ENCODE data around the gene AP3B1.

The AP3B1 gene, protein sequence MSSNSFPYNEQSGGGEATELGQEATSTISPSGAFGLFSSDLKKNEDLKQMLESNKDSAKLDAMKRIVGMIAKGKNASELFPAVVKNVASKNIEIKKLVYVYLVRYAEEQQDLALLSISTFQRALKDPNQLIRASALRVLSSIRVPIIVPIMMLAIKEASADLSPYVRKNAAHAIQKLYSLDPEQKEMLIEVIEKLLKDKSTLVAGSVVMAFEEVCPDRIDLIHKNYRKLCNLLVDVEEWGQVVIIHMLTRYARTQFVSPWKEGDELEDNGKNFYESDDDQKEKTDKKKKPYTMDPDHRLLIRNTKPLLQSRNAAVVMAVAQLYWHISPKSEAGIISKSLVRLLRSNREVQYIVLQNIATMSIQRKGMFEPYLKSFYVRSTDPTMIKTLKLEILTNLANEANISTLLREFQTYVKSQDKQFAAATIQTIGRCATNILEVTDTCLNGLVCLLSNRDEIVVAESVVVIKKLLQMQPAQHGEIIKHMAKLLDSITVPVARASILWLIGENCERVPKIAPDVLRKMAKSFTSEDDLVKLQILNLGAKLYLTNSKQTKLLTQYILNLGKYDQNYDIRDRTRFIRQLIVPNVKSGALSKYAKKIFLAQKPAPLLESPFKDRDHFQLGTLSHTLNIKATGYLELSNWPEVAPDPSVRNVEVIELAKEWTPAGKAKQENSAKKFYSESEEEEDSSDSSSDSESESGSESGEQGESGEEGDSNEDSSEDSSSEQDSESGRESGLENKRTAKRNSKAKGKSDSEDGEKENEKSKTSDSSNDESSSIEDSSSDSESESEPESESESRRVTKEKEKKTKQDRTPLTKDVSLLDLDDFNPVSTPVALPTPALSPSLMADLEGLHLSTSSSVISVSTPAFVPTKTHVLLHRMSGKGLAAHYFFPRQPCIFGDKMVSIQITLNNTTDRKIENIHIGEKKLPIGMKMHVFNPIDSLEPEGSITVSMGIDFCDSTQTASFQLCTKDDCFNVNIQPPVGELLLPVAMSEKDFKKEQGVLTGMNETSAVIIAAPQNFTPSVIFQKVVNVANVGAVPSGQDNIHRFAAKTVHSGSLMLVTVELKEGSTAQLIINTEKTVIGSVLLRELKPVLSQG

GRCh38 chr5:78294248-78295034 is at the start of gene AP3B1:
AP3B1 (minus strand) TSS chr5:78294698; CDS start chr5:78294579, 119 bp downstream.
- DNase-seq, result peak; percentile 97

- DNase-seq, result no peak
Observed at GRCh38 chr5:78341440-78341839, 46.9 kb upstream of the AP3B1 start.

GRCh38 chr5:78339617-78340436 is 45.3 kb upstream of the AP3B1 start:
- DNase-seq, result no peak

DNA sequence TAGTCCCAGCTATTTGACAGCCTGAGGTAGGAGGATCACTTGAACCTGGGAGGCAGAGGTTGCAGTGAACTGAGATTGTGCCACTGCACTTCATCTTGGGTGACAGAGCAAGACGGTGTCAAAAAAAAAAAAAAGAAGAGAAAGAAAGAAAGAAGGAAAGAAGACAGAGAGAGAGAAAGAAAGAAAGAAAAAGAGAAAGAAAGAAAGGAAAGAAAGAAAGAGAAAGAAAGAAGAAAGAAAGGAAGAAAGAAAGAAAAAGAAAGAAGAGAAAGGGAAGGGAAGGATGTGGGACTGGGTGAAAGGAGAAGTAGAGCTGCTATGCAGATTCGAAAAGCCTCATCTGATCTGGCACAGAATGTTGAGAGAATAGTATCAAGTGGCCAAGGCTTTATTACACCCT is 42.2 kb upstream of the AP3B1 start:
- no peak for DNase-seq

DNA sequence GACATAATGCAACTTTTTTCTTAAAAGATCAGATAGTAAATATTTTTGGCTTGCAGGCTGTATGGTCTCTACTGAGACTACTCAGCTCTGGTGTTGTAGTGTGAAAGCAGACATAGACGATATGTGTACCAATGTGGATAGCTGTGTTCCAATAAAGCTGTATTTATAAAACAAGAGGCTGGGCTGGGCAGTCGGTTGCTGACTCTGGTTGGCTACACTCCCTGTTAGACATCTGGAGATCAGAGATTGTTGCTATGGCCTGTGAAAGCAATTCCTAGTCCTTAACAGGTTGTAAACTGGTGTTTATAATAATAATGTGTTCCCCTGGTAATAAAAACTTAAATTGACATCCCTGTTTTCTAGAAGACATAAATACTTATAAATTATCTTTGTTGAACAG is 41.5 kb upstream of the AP3B1 start:
- no peak for DNase-seq

DNA sequence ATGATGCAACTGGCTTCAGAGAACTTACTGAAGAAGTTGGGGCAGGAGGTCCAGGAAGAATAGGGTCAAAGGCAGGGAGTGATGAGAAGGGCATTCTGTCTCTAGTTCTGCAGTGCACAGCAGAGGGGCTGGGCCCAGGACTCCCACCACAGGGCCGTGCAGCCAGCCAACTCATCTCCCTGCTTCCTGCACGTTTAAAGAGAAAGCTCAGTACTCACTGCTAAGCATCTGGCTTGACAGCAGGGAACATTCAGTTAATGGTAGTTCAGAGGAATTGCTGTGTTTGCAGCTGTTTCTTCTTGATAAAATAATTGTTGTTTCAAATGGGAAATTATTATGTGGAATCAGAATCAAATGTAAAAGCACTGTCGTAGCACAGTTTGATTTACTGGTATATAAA is 40.3 kb upstream of the AP3B1 start:
- DNase-seq, result no peak

GRCh38 chr5:78331523-78332080 is 37.1 kb upstream of the AP3B1 start:
- DNase-seq, result no peak

- DNase-seq, result no peak
Observed at GRCh38 chr5:78328585-78329173, 34.2 kb upstream of the AP3B1 start.

- no peak for DNase-seq
Observed at GRCh38 chr5:78327761-78328510, 33.4 kb upstream of the AP3B1 start.

DNA sequence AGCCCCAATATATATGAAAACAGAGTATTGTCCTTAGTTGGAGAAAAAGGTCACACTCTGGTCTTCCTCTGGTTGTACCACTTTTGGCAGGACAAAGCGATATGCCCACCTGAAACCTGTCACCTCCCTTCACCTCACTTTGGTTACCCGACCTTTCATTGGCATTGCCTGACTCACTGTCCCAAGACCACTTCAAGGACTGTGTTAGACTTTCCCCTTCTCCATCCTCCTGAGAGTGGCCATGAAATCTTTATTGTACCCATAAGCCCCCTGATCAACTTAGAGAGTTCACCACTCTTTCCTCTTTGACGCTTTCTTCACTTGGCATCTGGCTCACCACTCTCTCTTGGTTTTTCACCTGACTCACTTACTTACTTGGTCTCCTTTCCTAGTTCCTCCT is 32.4 kb upstream of the AP3B1 start:
- DNase-seq, result no peak

- no peak for DNase-seq
Observed at GRCh38 chr5:78323241-78323640, 28.7 kb upstream of the AP3B1 start.

DNA sequence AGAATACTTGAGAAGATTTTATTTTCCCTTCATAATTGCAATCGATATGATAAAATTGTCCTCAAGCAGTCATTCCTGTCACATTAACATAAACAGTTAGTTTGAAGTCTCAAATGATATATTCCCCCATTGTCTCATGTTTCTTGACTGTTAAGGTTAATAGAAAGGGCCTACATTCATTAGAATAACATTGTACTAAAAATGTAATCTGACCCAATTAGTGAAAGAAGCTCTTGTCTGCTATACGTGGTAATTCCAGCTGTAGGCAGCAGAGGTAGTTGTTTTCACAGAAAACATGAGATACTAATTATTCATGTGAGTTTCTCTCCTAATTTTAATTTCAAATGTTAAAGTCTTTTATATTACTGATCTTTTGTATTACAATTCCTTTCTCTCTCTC is 25.9 kb upstream of the AP3B1 start:
- peak; percentile 3 for DNase-seq

GRCh38 chr5:78318337-78318736 is 23.8 kb upstream of the AP3B1 start:
- DNase-seq, result no peak

- DNase-seq, result no peak
Observed at GRCh38 chr5:78317515-78317914, 23.0 kb upstream of the AP3B1 start.

GRCh38 chr5:78308703-78309102 is 14.2 kb upstream of the AP3B1 start:
- no peak for DNase-seq

GRCh38 chr5:78300464-78301045 is 6.1 kb upstream of the AP3B1 start:
- DNase-seq, result no peak

DNA sequence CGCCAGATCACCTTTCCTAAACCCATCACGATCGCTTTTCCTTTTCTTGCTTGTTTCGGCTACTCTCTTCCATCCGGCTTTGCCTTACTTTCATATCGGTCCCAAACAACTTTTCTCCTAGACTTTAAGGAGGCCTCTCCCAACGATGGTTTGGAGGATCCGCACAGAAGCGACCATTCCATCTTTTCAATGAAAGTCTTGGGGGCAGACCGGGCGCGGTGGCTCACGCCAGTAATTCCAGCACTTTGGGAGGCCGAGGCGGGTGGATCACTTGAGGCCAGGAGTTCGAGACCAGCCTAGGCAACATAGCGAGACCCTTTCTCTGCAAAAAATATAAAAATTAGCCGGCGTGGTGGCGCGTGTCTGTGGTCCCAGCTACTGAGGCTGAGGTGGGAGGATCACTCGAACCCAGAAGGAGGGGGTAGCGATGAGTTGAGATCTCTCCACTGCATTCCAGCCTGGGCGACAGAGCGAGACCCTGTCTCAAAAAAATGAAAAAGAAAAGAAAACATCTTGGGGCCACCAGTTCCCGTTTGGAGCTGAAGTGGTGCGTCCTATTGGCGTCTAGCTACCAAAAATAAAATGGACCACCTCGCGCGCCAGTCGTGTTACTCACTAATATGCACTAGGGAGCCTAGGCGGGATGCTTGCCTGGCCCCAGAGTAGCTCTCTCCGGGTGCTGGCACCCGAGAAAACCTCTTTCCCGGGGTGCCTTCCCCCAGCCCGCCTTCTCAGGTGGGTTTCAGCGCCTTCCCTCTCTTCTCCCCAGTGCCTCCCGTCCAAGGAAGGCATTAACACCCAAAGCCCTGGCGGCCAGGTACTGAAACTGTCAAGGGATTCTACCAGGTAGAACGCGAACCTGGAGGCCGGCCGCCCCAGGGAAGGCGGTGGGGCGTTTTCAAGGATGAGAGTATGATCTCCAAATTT is 800 bp upstream of the AP3B1 start:
- peak; percentile 67 for DNase-seq

DNA sequence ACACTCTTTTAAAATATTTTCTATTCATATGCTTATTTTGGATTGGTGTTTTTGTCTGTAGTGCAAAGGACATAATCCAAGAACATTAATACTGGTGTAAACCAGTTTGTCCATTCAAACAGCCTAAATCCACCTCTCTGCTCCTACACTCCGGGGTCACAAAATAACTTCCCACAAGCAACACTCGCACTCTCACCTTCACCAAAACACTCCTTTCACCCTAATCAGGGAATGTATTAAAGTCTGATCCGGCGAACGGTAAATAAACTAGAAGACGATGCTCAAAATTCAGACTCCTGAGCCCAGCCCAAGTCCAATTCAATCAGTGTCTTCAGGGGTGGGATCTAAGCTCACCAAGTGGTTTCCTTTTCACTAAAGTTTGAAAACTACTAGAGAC is 649 bp downstream of the AP3B1 start:
- DNase-seq, result no peak

GRCh38 chr5:78291687-78292086 is 2.8 kb downstream of the AP3B1 start:
- no peak for DNase-seq

Data from NCI-H345 (cell line).